IgD-negative memory B cell (primary cell): ENCODE results near the gene P3H1. TPM values are rescaled to one million over a fixed set of nuclear protein-coding genes. Genes with fewer than 3 reads are reported as not detected.
A peak's percentile ranks its signal among the peaks of the same experiment; 100 is the strongest.

Source experiments
- H3K27ac Mint-ChIP-seq, 3 donors: one replicate each; pipeline ENCODE4 v1.8.0; 2020 to 2022; ENCODE audit warnings: mild to moderate bottlenecking in 3 of 3, mixed read lengths in 3 of 3, moderate library complexity in 1 of 3
- H3K27me3 Mint-ChIP-seq: one replicate; pipeline ENCODE4 v1.8.0; 2021; ENCODE audit warnings: mixed read lengths
- H3K36me3 Mint-ChIP-seq: one replicate; pipeline ENCODE4 v1.8.0; 2020; ENCODE audit warnings: mild to moderate bottlenecking, mixed read lengths
- H3K4me1 Mint-ChIP-seq, 3 donors: one replicate each; pipeline ENCODE4 v1.8.0; 2020 to 2022; ENCODE audit warnings: mixed read lengths in 3 of 3, mild to moderate bottlenecking in 1 of 3
- H3K4me3 Mint-ChIP-seq, 4 donors: one replicate each; pipeline ENCODE4 v1.8.0; 2020 to 2022; ENCODE audit warnings: mild to moderate bottlenecking in 4 of 4, mixed read lengths in 4 of 4, moderate library complexity in 3 of 4
- H3K9me3 Mint-ChIP-seq, 3 donors: one replicate each; pipeline ENCODE4 v1.8.0; 2020 to 2021; ENCODE audit warnings: mixed read lengths in 3 of 3, mild to moderate bottlenecking in 1 of 3
- polyA plus RNA-seq: library from polyadenylated mRNA; unstranded; fragments of 300-500 nt; fragmentation: Illumina TruSeq; gene quantifications from one replicate; pipeline ENCODE4 v1.2.3, GENCODE V29; 2021

Gene P3H1
- polyA plus RNA-seq, 1 donor from 2014 or later, result 10.4 TPM

- Mint-ChIP-seq H3K27me3 (peaks cover 14% of the 10 kb centered on the region), H3K4me3 (no peak overlapping the region), H3K27ac (peak overlapping the region in 1 of 3 donors; percentile 47), H3K36me3 (peaks cover 10% of the 10 kb centered on the region), H3K9me3 (no peaks in the 10 kb centered on the region), H3K4me1 (peaks cover 8 to 13% (median 9%) of the 10 kb centered on the region in 3 donors)
These were observed 16.3 kb upstream of the P3H1 start for GRCh38 chr1:42783092-42783491.

GRCh38 chr1:42780176-42780575, 13.3 kb upstream of the P3H1 start:
- peaks cover under 1% of the 10 kb centered on the region for H3K27me3 Mint-ChIP-seq
- no peaks in the 10 kb centered on the region for H3K9me3 Mint-ChIP-seq
- H3K27ac Mint-ChIP-seq, result peak overlapping the region in 1 of 3 donors; percentile 36
- H3K4me3 Mint-ChIP-seq, result no peak overlapping the region
- peaks cover 10% of the 10 kb centered on the region for H3K36me3 Mint-ChIP-seq
- peaks cover 4 to 6% (median 4%) of the 10 kb centered on the region in 3 donors for H3K4me1 Mint-ChIP-seq

DNA sequence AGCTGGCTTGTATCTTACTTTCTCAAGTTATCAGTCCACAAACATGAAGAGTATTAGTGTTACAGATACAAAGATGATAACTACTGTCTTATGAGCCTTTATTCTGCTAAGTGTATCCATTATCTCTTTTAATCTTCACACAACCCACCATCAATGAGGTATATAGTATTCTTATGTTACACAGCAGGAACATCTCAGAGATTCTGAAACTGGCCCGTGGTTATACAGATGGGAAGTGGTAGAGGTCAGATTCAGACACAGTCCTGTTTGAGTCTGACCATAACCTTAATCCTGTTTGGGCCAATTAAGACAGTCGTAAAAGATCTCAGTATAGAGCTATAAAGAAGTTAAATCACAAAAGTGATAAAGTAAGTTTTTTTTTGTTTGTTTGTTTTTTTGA, 12.9 kb upstream of the P3H1 start:
- no peaks in the 10 kb centered on the region for H3K27me3 Mint-ChIP-seq
- H3K36me3 Mint-ChIP-seq, result peaks cover 10% of the 10 kb centered on the region

DNA sequence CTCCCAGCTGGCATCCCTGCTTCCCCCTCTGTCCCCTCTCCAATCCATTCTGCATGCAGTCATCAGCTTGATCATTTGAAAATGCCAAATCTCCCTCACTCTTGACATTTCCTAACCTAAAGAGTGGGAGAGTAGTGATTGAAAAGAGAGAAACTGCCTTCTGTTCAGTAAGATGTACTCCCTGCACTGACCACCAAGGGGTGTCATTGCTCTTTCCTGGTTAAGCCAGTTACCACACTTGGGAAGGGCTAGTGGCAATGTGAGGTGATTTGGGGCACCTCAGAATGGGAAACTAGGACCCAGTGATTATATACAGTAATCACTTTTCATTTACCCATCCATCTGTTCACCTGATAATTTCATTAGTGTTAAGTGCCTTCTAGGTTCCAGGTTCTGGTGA, 11.0 kb upstream of the P3H1 start:
- H3K36me3 Mint-ChIP-seq, result peaks cover 12% of the 10 kb centered on the region

More for the DNA sequence above, 12.9 kb upstream of the P3H1 start:
- Mint-ChIP-seq H3K9me3 (no peaks in the 10 kb centered on the region), H3K27ac (no peak overlapping the region), H3K4me1 (peaks cover 4 to 6% (median 4%) of the 10 kb centered on the region in 3 donors), H3K4me3 (no peak overlapping the region)

GRCh38 chr1:42776502-42776901, 9.7 kb upstream of the P3H1 start:
- Mint-ChIP-seq H3K4me3 (no peak overlapping the region), H3K36me3 (peaks cover 12% of the 10 kb centered on the region), H3K27ac (no peak overlapping the region), H3K9me3 (no peaks in the 10 kb centered on the region), H3K27me3 (no peaks in the 10 kb centered on the region), H3K4me1 (peaks cover 5 to 13% (median 11%) of the 10 kb centered on the region in 3 donors)

More for the DNA sequence above, 11.0 kb upstream of the P3H1 start:
- no peaks in the 10 kb centered on the region for H3K9me3 Mint-ChIP-seq
- H3K27ac Mint-ChIP-seq, result no peak overlapping the region
- peaks cover 0 to 12% (median 9%) of the 10 kb centered on the region in 3 donors for H3K4me1 Mint-ChIP-seq
- no peaks in the 10 kb centered on the region for H3K27me3 Mint-ChIP-seq
- no peak overlapping the region for H3K4me3 Mint-ChIP-seq

- no peak overlapping the region for H3K4me3 Mint-ChIP-seq
- peak overlapping the region in 1 of 3 donors; percentile 44 for H3K27ac Mint-ChIP-seq
- H3K4me1 Mint-ChIP-seq, result peaks cover 10 to 17% (median 14%) of the 10 kb centered on the region in 3 donors
- no peaks in the 10 kb centered on the region for H3K9me3 Mint-ChIP-seq
- H3K27me3 Mint-ChIP-seq, result no peaks in the 10 kb centered on the region
- H3K36me3 Mint-ChIP-seq, result peaks cover 7% of the 10 kb centered on the region
These were observed 8.2 kb upstream of the P3H1 start for GRCh38 chr1:42774928-42775526.

DNA sequence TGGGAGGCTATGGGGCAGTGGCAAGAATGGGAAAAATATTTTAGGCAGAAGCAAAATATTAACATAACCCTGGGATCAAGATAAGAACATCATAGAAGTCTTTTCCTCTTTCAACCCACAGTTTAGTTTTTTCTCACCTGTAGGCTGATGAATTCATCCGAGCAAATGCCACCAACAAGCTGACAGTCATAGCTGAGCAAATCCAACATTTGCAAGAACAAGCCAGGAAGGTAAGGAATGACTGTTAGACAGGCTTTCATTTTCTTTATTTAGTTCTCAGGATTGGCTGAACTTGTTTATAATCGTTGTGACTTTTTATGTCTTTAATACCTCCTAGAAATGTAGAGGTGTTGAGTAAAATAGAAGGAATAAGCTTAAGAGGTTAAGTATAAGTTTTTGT, 6.6 kb upstream of the P3H1 start:
- Mint-ChIP-seq H3K4me3 (peak overlapping the region in 1 of 4 donors; percentile 1), H3K4me1 (peaks cover 18 to 20% (median 18%) of the 10 kb centered on the region in 3 donors), H3K9me3 (no peaks in the 10 kb centered on the region), H3K27me3 (no peaks in the 10 kb centered on the region), H3K36me3 (peaks cover 3% of the 10 kb centered on the region), H3K27ac (no peak overlapping the region)

- Mint-ChIP-seq H3K27me3 (no peaks in the 10 kb centered on the region), H3K4me1 (peaks cover 21 to 29% (median 24%) of the 10 kb centered on the region in 3 donors), H3K9me3 (no peaks in the 10 kb centered on the region), H3K4me3 (peak overlapping the region in 3 of 4 donors; percentile 51 to 77 (median 68)), H3K36me3 (peaks cover 3% of the 10 kb centered on the region), H3K27ac (no peak overlapping the region)
These were observed 3.0 kb upstream of the P3H1 start for GRCh38 chr1:42769811-42770210.

GRCh38 chr1:42768172-42768571, 1.3 kb upstream of the P3H1 start:
- peaks cover 2% of the 10 kb centered on the region for H3K36me3 Mint-ChIP-seq
- no peaks in the 10 kb centered on the region for H3K27me3 Mint-ChIP-seq
- H3K9me3 Mint-ChIP-seq, result no peaks in the 10 kb centered on the region
- H3K4me3 Mint-ChIP-seq, result peak overlapping the region in 1 of 4 donors; percentile 8
- peaks cover 20 to 29% (median 22%) of the 10 kb centered on the region in 3 donors for H3K4me1 Mint-ChIP-seq
- peak overlapping the region in 1 of 3 donors; percentile 76 for H3K27ac Mint-ChIP-seq

DNA sequence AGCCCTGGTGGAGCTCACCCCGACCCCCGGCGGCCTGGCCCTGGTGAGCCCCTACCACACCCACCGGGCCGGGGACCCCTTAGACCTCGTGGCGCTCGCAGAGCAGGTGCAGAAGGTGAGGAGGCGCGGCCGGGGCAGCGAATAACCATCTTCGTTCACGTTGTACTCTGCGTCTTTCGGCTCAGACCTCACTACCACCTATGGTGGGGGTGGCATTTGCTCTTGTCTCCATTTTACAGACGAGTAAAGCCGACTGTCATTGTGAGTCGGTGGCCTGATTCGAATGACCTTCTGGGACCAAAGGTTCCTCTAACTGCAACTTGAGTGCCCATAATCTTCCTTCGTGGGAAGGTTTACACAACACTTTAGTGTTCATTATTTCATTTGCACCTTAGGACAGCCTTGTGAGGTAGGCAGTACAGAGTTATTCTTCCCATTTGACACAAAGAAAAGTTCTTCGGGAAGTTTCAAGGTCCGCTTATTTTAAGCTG, 727 bp upstream of the P3H1 start:
- Mint-ChIP-seq H3K27me3 (no peaks in the 10 kb centered on the region), H3K4me1 (peaks cover 17 to 29% (median 19%) of the 10 kb centered on the region in 3 donors), H3K27ac (peak overlapping the region; percentile 76 to 94 (median 87)), H3K36me3 (no peaks in the 10 kb centered on the region), H3K9me3 (no peaks in the 10 kb centered on the region), H3K4me3 (no peak overlapping the region)

GRCh38 chr1:42765832-42766740, 742 bp downstream of the P3H1 start:
- Mint-ChIP-seq H3K9me3 (no peaks in the 10 kb centered on the region), H3K4me1 (peaks cover 17 to 23% (median 19%) of the 10 kb centered on the region in 3 donors), H3K27ac (peak overlapping the region in 2 of 3 donors; percentile 76 to 80), H3K4me3 (no peak overlapping the region), H3K27me3 (no peaks in the 10 kb centered on the region), H3K36me3 (no peaks in the 10 kb centered on the region)

- Mint-ChIP-seq H3K27ac (no peak overlapping the region), H3K4me3 (no peak overlapping the region), H3K9me3 (no peaks in the 10 kb centered on the region), H3K27me3 (no peaks in the 10 kb centered on the region), H3K36me3 (no peaks in the 10 kb centered on the region), H3K4me1 (peaks cover 13 to 17% (median 16%) of the 10 kb centered on the region in 3 donors)
These were observed 1.6 kb downstream of the P3H1 start for GRCh38 chr1:42765269-42765668.

DNA sequence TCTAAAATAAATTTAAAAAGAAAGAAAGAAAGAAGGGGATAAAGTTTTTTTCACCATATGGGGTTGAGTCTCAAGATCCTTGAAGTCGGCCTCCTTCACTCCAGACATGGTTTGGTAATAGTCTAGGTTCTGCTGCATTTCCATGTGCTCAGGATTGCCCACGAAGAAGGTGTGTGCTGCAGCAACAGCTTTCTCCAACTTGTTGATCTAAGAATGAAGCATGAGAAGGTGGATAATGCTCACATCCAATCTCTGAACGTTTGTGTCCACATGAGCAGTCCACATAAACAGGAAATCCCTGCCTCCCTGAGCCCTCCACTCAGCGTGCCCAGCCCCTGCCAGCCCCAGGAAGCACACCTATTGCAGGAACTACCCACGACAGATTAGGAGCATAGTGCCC, 4.6 kb downstream of the P3H1 start:
- Mint-ChIP-seq H3K4me1 (peaks cover 6 to 13% (median 9%) of the 10 kb centered on the region in 3 donors), H3K36me3 (no peaks in the 10 kb centered on the region), H3K4me3 (no peak overlapping the region), H3K9me3 (no peaks in the 10 kb centered on the region), H3K27me3 (no peaks in the 10 kb centered on the region), H3K27ac (peak overlapping the region in 1 of 3 donors; percentile 69)

DNA sequence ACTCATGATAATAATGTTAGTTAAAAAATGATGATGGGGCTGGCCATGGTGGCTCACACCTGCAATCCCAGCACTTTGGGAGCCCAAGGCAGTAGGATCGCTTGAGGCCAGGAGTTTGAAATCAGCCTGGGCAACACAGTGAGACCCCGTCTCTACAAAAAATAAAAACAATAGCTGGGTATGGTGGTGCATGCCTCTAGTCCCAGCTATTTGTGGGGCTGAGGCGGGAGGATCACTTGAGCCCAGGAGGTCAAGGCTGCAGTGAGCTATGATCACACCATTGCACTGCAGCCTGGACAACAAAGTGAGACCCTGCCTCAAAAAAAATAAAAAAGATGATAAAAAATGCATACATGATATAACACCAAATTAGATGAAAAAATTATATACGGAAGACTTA, 5.3 kb downstream of the P3H1 start:
- Mint-ChIP-seq H3K27me3 (no peaks in the 10 kb centered on the region), H3K4me1 (peaks cover 10 to 14% (median 11%) of the 10 kb centered on the region in 3 donors), H3K4me3 (no peak overlapping the region), H3K27ac (peak overlapping the region in 1 of 3 donors; percentile 69), H3K9me3 (no peaks in the 10 kb centered on the region), H3K36me3 (peaks cover 3% of the 10 kb centered on the region)

GRCh38 chr1:42759114-42759513, 7.7 kb downstream of the P3H1 start:
- peaks cover 5% of the 10 kb centered on the region for H3K36me3 Mint-ChIP-seq
- H3K4me3 Mint-ChIP-seq, result peak overlapping the region in 1 of 4 donors; percentile 27
- peak overlapping the region in 1 of 3 donors; percentile 23 for H3K27ac Mint-ChIP-seq
- H3K27me3 Mint-ChIP-seq, result no peaks in the 10 kb centered on the region
- no peaks in the 10 kb centered on the region for H3K9me3 Mint-ChIP-seq
- H3K4me1 Mint-ChIP-seq, result peaks cover 10 to 14% (median 11%) of the 10 kb centered on the region in 3 donors
